K562 (cell line): ENCODE measurements around the gene COQ2. TPM values are rescaled to one million over a fixed set of nuclear protein-coding genes. Genes with fewer than 3 reads are reported as not detected.

Source experiments
- ATAC-seq: fragments of 200-7000 bp; cut with Tn5 transposase; 3 replicates; pipeline ENCODE4 v1.9.1; 2020; ENCODE audit warnings: moderate library complexity
- BruUV-seq: library from RNA; stranded (reverse); fragments of 400-500 nt; replicated peaks from 2 replicates; lab custom pipeline; 2021; lab: Mats Ljungman, UMichigan
- CTCF ChIA-PET: fragments of 300-600 bp; formaldehyde crosslinking; extraction: SDS; loops from one replicate; lab custom pipeline; 2021; ENCODE audit warnings: low intra/inter-chr PET ratio; lab: Yijun Ruan, JAX
- POLR2A ChIA-PET: fragments of 300-600, 350-650 bp; sonication (Branson Sonifier 250); formaldehyde crosslinking; extraction: SDS; loops from one replicate; lab custom pipeline; 2021; ENCODE audit warnings: antibody characterized with exemption, inconsistent platforms; lab: Yijun Ruan, JAX
- DNase-seq, 4 experiments: peaks; one replicate each; pipeline versions ENCODE4 v3.0.0 to v3.0.0-alpha.2; 2011 to 2018; ENCODE audit warnings: low spot score in 3 of 4, mixed read lengths in 3 of 4; ENCODE audit errors: extremely low read depth in 1 of 4
- FAIRE-seq: peaks from 2 replicates; lab custom pipeline; 2011; peaks lifted over from hg19 to GRCh38; lab: Jason Lieb, UNC
- H2AFZ ChIP-seq: 2 replicates; pipeline ENCODE4 v1.6.0; 2011; ENCODE audit warnings: low read depth, low read length, control low read depth, inconsistent platforms
- H3K27ac ChIP-seq: fragments of 200-600 bp; 3 replicates; pipeline ENCODE4 v1.8.0; 2011; ENCODE audit warnings: low read depth, mild to moderate bottlenecking, control low read depth, inconsistent platforms, low read length, moderate library complexity, mixed read lengths; ENCODE audit errors: extremely low read depth
- H3K27me3 ChIP-seq, 2 experiments: fragments of 300-600 bp in 1 of 2; 2 replicates in 1 of 2; 3 replicates in 1 of 2; pipeline versions ENCODE4 v1.6.0 to v1.8.0; 2011; ENCODE audit warnings: inconsistent platforms in 2 of 2, low read length in 2 of 2, mild to moderate bottlenecking in 1 of 2, mixed read lengths in 1 of 2, moderate library complexity in 1 of 2; ENCODE audit not compliant: control insufficient read depth in 2 of 2, insufficient read depth in 2 of 2
- H3K36me3 ChIP-seq: fragments of 300-600 bp; 3 replicates; pipeline ENCODE4 v1.8.0; 2011; ENCODE audit warnings: mild to moderate bottlenecking, low read length, inconsistent platforms; ENCODE audit not compliant: control insufficient read depth, insufficient read depth
- H3K4me1 ChIP-seq, 2 experiments: fragments of 200-600 bp in 1 of 2; replicated peaks in 1 of 2; 2 replicates in 1 of 2; 3 replicates in 1 of 2; pipeline versions ENCODE4 v1.5.1 to v1.8.0; 2011; ENCODE audit warnings: inconsistent platforms in 2 of 2, low read length in 2 of 2, mild to moderate bottlenecking in 1 of 2, mixed read lengths in 1 of 2, moderate library complexity in 1 of 2; ENCODE audit not compliant: control insufficient read depth in 2 of 2, insufficient read depth in 2 of 2
- H3K4me2 ChIP-seq: 2 replicates; pipeline ENCODE4 v1.6.1; 2011; ENCODE audit warnings: low read length, control low read depth, inconsistent platforms, mixed read lengths; ENCODE audit not compliant: insufficient read depth
- H3K4me3 ChIP-seq: fragments of 200-600 bp; sonication (generic), shearing (Covaris generic); 2 replicates; pipeline ENCODE4 v1.5.1; 2016; ENCODE audit warnings: control low read depth, inconsistent platforms
- H3K79me2 ChIP-seq: fragments of 200-600 bp; 3 replicates; pipeline ENCODE4 v1.8.0; 2011; ENCODE audit warnings: low read length, inconsistent platforms; ENCODE audit not compliant: control insufficient read depth, insufficient read depth
- H3K9ac ChIP-seq, 2 experiments: 2 replicates each; pipeline versions ENCODE4 v1.6.0 to v1.6.1; 2011; ENCODE audit warnings: low read depth in 2 of 2, low read length in 2 of 2, control low read depth in 1 of 2, inconsistent platforms in 1 of 2, mild to moderate bottlenecking in 1 of 2, mixed read lengths in 1 of 2; ENCODE audit not compliant: insufficient read depth in 1 of 2
- H3K9me1 ChIP-seq: one replicate; pipeline ENCODE4 v1.6.0; 2011; ENCODE audit warnings: inconsistent platforms, mild to moderate bottlenecking, low read length, moderate library complexity; ENCODE audit not compliant: control insufficient read depth, insufficient read depth
- H3K9me3 ChIP-seq: replicated peaks from 2 replicates; pipeline ENCODE4 v1.5.1; 2011; ENCODE audit warnings: low read depth, low read length, inconsistent platforms; ENCODE audit not compliant: control insufficient read depth, insufficient read depth
- H4K20me1 ChIP-seq: replicated peaks from 2 replicates; pipeline ENCODE4 v1.6.1; 2011; ENCODE audit warnings: low read length, inconsistent platforms, mixed read lengths; ENCODE audit not compliant: control insufficient read depth, insufficient read depth
- HNRNPUL1 ChIP-seq: fragments of 200-400 bp; formaldehyde crosslinking; IDR thresholded peaks from 2 replicates; pipeline ENCODE4 v1.6.1; 2017; ENCODE audit warnings: low read length
- HSF4 ChIP-seq: fragments of 250-450 bp; sonication (Bioruptor Pico); IDR thresholded peaks from 2 replicates; pipeline ENCODE4 v2.1.2; 2022; ENCODE audit warnings: mild to moderate bottlenecking, moderate library complexity, borderline replicate concordance
- ZNF324 ChIP-seq: fragments of 250-450 bp; sonication (Bioruptor Pico); IDR thresholded peaks from 2 replicates; pipeline ENCODE4 v1.4.0; 2020; ENCODE audit warnings: mild to moderate bottlenecking
- WGBS: fragments of 100-300 bp; shearing (Covaris generic); methylation state at CpG from one replicate; pipeline ENCODE4 v1.1.6; 2016; ENCODE audit warnings: low coverage, mixed read lengths; ENCODE audit not compliant: insufficient coverage; ENCODE audit errors: missing lambda C conversion rate; 5-methylcytosine and 5-hydroxymethylcytosine counted together
- in situ Hi-C: fragments of 300-500 bp; cut with MboI; formaldehyde crosslinking; loops from 4 replicates; pipeline ENCODE4 v1.15.0; 2018; ENCODE audit warnings: inconsistent platforms, mixed read lengths
- intact Hi-C: fragments of 100-400 bp; cut with micrococcal nuclease; formaldehyde crosslinking; loops from 2 replicates; pipeline ENCODE4 v1.14.2; 2022
- polyA plus RNA-seq, 8 experiments: library from polyadenylated mRNA; depleted of rRNA in 4 of 8; stranded (reverse) in 5 of 8; unstranded in 3 of 8; fragments of >200 nt; fragmentation: Nextera tagmentation in 2 of 8; fragmentation: Illumina TruSeq in 1 of 8; extraction: Ambion mirVana in 2 of 8; extraction: Trizol in 1 of 8; gene quantifications; 2 replicates each; pipeline versions ENCODE4 v1.2.1 to v1.2.3, GENCODE V29; 2011 to 2014; ENCODE audit warnings: inconsistent platforms in 1 of 8, missing spikeins in 1 of 8
- total RNA-seq, 7 experiments: library from RNA; depleted of rRNA in 6 of 7; stranded (reverse); fragments of >200 nt in 6 of 7; fragmentation: Illumina TruSeq in 2 of 7; extraction: Trizol in 2 of 7; gene quantifications; 2 replicates each; pipeline versions ENCODE4 v1.2.1 to v1.2.3, GENCODE V29; 2011 to 2021; ENCODE audit warnings: low replicate concordance in 1 of 7
- TF ChIP-seq, protein P1 (sequence below): fragments of 250-450 bp; sonication (Bioruptor Pico); IDR thresholded peaks from 2 replicates; pipeline ENCODE4 v1.9.0; 2021; ENCODE audit warnings: mild to moderate bottlenecking, inconsistent platforms

The COQ2 gene
- total and polyA plus RNA-seq, 9 of the 15 experiments (the other 6 are each of a cell fraction or from before 2014, with no cell fraction given) = 1.9 to 13.5 (median 11.8) TPM

DNA sequence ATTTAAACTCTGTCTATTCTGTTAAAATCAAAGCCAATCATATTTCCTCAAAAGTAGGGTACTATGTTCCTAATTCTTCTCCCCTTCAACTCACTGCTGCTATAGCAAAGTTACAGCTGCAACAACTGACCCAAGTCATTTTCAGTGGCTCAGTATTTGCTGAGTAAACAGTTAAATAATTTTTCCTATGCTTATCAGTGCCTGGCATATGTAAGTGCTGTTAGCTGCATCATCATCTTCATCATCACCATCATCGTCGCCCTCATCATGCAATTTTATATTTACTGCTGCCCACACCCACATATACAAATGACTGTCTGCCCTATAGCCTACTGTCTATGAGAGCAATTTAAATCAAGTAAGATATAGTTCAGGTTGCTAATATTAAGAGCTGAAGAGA lies 21.9 kb downstream of the COQ2 start (continued):
- TF ChIP-seq, protein P1, sequence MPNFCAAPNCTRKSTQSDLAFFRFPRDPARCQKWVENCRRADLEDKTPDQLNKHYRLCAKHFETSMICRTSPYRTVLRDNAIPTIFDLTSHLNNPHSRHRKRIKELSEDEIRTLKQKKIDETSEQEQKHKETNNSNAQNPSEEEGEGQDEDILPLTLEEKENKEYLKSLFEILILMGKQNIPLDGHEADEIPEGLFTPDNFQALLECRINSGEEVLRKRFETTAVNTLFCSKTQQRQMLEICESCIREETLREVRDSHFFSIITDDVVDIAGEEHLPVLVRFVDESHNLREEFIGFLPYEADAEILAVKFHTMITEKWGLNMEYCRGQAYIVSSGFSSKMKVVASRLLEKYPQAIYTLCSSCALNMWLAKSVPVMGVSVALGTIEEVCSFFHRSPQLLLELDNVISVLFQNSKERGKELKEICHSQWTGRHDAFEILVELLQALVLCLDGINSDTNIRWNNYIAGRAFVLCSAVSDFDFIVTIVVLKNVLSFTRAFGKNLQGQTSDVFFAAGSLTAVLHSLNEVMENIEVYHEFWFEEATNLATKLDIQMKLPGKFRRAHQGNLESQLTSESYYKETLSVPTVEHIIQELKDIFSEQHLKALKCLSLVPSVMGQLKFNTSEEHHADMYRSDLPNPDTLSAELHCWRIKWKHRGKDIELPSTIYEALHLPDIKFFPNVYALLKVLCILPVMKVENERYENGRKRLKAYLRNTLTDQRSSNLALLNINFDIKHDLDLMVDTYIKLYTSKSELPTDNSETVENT (CRISPR knock-in tag) = no peak
- TF ChIP-seq HNRNPUL1 = no peak

DNA sequence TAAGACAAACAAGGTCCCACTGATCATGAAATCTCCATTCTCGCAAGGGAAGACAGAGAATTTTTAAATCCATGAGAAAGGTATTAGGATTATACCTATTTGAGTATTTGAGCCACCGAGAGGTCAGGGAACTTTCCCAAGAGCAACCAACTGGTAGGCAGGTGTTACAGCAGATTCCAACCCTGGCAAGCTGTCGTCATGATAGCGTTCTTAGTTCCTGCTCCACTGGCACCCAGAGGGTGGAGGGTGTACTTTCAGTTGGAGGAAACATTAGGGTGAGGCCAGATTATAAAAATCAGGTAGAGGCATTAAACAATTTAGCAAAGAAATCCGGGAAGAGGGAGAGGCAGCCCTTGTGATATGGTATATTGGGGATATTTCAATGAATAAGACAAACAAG lies 23.3 kb downstream of the COQ2 start:
- ChIA-PET CTCF (no interaction called here), POLR2A (no interaction called here)
- WGBS = 88% methylated on average over 5 of the region's 5 CpGs
- no peaks in the 10 kb centered on the region for H3K9me1 ChIP-seq
- no peak for FAIRE-seq
- H3K4me2 ChIP-seq = no peak overlapping the region
- TF ChIP-seq HSF4 (CRISPR knock-in tag) (no peak), ZNF324 (CRISPR knock-in tag) (no peak)
- peaks cover 7% of the 10 kb centered on the region; the same call in 2 of the 3 replicates for H3K36me3 ChIP-seq
- no peak overlapping the region for H3K4me3 ChIP-seq
- no TSS peak for BruUV-seq
- no peak for ATAC-seq
- no peak overlapping the region for H2AFZ ChIP-seq
- no peaks in the 10 kb centered on the region for H3K79me2 ChIP-seq
- H3K27me3 ChIP-seq = no peaks in the 10 kb centered on the region
- in situ Hi-C loops (no loop called here), intact Hi-C loops (loop anchor here (5.0 kb wide), 1 partner anchor 249 kb away; the partner anchor contains the start of gene LIN54)
- H3K4me1 ChIP-seq = peaks cover 0 to 5% of the 10 kb centered on the region in 2 experiments; a peak in 3 of 5 replicates
- no peak overlapping the region for H3K27ac ChIP-seq
- H4K20me1 ChIP-seq = no peaks in the 10 kb centered on the region
- no peak for DNase-seq
- no peaks in the 10 kb centered on the region for H3K9me3 ChIP-seq
- no peak overlapping the region for H3K9ac ChIP-seq
